PC-9 (cell line): ENCODE data around the gene SLC41A1. TPM values are rescaled to one million over a fixed set of nuclear protein-coding genes. Genes with fewer than 3 reads are reported as not detected.
A peak's percentile ranks its signal among the peaks of the same experiment; 100 is the strongest.

ENCODE experiments used
- Bru-seq: library from RNA; stranded (reverse); fragments of 400-500 nt; gene quantifications from one replicate; lab custom pipeline; 2021; lab: Mats Ljungman, UMichigan
- BruChase-seq, 2 experiments: library from RNA; stranded (reverse); fragments of 400-500 nt; gene quantifications; one replicate each; lab custom pipeline; 2021; lab: Mats Ljungman, UMichigan
- BruUV-seq: library from RNA; stranded (reverse); fragments of 400-500 nt; replicated peaks from 2 replicates; lab custom pipeline; 2021; lab: Mats Ljungman, UMichigan
- CTCF ChIA-PET: fragments of 300-600 bp; sonication (Branson Sonifier 250); formaldehyde crosslinking; loops from one replicate; lab custom pipeline; 2022; ENCODE audit warnings: antibody characterized with exemption; lab: Charles Lee
- POLR2A ChIA-PET: fragments of 300-600 bp; sonication (Branson Sonifier 250); formaldehyde crosslinking; loops from one replicate; lab custom pipeline; 2022; ENCODE audit warnings: antibody characterized with exemption; ENCODE audit not compliant: unreplicated experiment; lab: Charles Lee
- DNase-seq, 2 experiments: peaks; one replicate each; pipeline versions ENCODE4 v3.0.0 to v3.0.0-alpha.2; 2015 to 2022; ENCODE audit warnings: mixed read lengths in 1 of 2
- H2AFZ ChIP-seq: fragments of 200-600 bp; sonication (generic); 2 replicates; pipeline ENCODE4 v1.8.1; 2017; ENCODE audit warnings: antibody characterized with exemption
- H3F3A ChIP-seq: fragments of 200-600 bp; sonication (generic); 2 replicates; pipeline ENCODE4 v1.8.1; 2017; ENCODE audit warnings: antibody characterized with exemption, mild to moderate bottlenecking, low read depth; ENCODE audit not compliant: insufficient read depth
- H3K27ac ChIP-seq: fragments of 200-600 bp; sonication (generic); 2 replicates; pipeline ENCODE4 v1.6.1; 2016; ENCODE audit warnings: mixed run types
- H3K27me3 ChIP-seq: fragments of 200-600 bp; sonication (generic); 2 replicates; pipeline ENCODE4 v1.6.1; 2016; ENCODE audit warnings: low read depth, mixed run types; ENCODE audit not compliant: insufficient read depth
- H3K36me3 ChIP-seq: fragments of 200-600 bp; sonication (generic); 2 replicates; pipeline ENCODE4 v1.6.1; 2016; ENCODE audit warnings: low read depth, mixed run types
- H3K4me1 ChIP-seq: fragments of 200-600 bp; sonication (generic); replicated peaks from 2 replicates; pipeline ENCODE4 v1.6.1; 2016; ENCODE audit warnings: mixed run types; ENCODE audit not compliant: insufficient read depth
- H3K4me2 ChIP-seq: fragments of 200-600 bp; sonication (generic); 2 replicates; pipeline ENCODE4 v1.6.1; 2017; ENCODE audit warnings: mixed run types
- H3K4me3 ChIP-seq: fragments of 200-600 bp; sonication (generic); 2 replicates; pipeline ENCODE4 v1.6.1; 2016; ENCODE audit warnings: mixed run types
- H3K79me2 ChIP-seq: fragments of 200-600 bp; sonication (generic); 2 replicates; pipeline ENCODE4 v1.6.1; 2017; ENCODE audit warnings: low read depth, mixed run types
- H3K9me2 ChIP-seq: fragments of 200-600 bp; sonication (generic); 2 replicates; pipeline ENCODE4 v1.8.1; 2017; ENCODE audit warnings: mild to moderate bottlenecking; ENCODE audit not compliant: insufficient read depth
- H3K9me3 ChIP-seq: fragments of 200-600 bp; sonication (generic); 2 replicates; pipeline ENCODE4 v1.8.1; 2016; ENCODE audit warnings: low read depth; ENCODE audit not compliant: insufficient read depth
- H4K20me1 ChIP-seq: fragments of 200-600 bp; sonication (generic); 2 replicates; pipeline ENCODE4 v1.8.1; 2017; ENCODE audit not compliant: insufficient read depth
- CTCF ChIP-seq: fragments of 200-600 bp; sonication (generic); conservative IDR thresholded peaks from 2 replicates; pipeline ENCODE4 v1.6.1; 2017; ENCODE audit warnings: mixed run types, antibody characterized with exemption, mild to moderate bottlenecking, moderate library complexity
- EZH2 ChIP-seq: fragments of 200-600 bp; sonication (generic); IDR thresholded peaks from 2 replicates; pipeline ENCODE4 v1.8.0; 2017; ENCODE audit warnings: antibody characterized with exemption, low read depth
- intact Hi-C: fragments of 100-400 bp; cut with micrococcal nuclease; formaldehyde crosslinking; loops from one replicate; pipeline ENCODE4 v1.10.0; 2022; ENCODE audit not compliant: unreplicated experiment
- long read RNA-seq: library from polyadenylated mRNA; stranded (forward); transcript quantifications from one replicate; pipeline ENCODE4 v2.0.0, GENCODE V29; 2022
- total RNA-seq: library from RNA; stranded (reverse); gene quantifications from 2 replicates; pipeline ENCODE4 v1.2.3, GENCODE V29; 2021

The SLC41A1 gene
- total RNA-seq: 26.5 and 34.5 TPM in 2 replicates
- percentile 63 among the genes with signal in this experiment for Bru-seq, nascent RNA
- percentile 79 among the genes with signal in this experiment for BruChase-seq, experiment 1, labeled RNA remaining after a 2-hour chase
- BruChase-seq, experiment 2, labeled RNA remaining after a 6-hour chase: percentile 91 among the genes with signal in this experiment
- long read RNA-seq, full-length matches to known transcripts: 11 of 29 reads
- long read RNA-seq, partial matches to known transcripts: 2 of 29 reads
- long read RNA-seq, other reads (novel, unspliced or antisense): 16 of 29 reads

DNA sequence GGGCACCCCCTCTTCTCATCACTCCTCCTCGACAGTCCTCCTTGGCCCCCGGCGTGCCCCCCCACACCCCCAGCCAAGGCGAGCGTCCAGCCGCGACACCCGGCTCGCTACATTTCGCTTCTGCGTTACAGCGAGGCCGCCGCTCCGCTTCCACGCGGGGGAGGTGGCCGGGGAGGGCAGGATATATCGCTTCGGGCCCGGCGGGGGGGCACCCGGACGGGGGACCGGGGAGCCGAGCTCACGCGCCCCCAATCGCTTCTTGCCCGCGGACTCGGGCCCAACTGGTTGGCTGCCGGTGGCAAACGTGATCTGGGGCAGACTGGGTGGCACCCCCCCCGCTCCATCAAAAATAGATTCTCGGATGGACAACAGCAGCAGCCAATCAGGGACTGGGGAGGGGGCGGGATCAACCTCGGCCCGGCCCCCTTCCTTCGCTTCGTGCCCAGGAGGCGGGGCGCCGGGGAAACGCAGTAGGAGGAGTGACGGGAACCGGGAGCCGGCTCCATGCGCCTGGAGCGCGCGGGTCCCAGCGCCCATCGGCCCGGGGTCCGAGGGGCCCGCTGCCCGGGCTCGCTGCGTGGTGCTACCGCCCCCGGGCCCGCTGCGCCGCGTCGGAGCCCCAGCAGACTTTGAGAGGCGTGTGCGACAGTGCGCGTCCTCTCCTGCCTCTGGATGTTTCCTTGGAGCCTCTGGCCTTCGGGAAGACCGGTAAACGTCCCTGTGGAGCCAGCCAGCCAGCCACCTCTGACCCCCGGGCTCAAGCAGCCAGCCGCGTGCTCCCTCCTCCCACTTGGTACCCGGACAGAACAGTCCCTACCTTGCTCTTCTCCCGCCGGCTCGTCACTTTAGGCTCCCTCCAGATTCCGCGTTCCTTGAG lies at the start of gene SLC41A1:
SLC41A1 (minus strand) TSS at position 321 of the 877 bp plus-strand sequence. CDS start 2,757 bp downstream, outside the sequence.
- TF ChIP-seq EZH2: no peak
- no peak for TF ChIP-seq CTCF
- H3K4me2 ChIP-seq: peak within 1 kb of the TSS; percentile 87
- CTCF ChIA-PET: interaction anchor here (0.7 kb wide), 1 partner anchor 164 kb away, joined by 5 read pairs; no protein-coding TSS in a partner anchor
- no TSS peak for BruUV-seq
- H3K27me3 ChIP-seq: no peaks in the 10 kb centered on the region
- no peaks in the 10 kb centered on the region; the same call in 1 of the 2 replicates for H3K9me2 ChIP-seq
- H3K4me1 ChIP-seq: peaks cover 14% of the 10 kb centered on the region
- intact Hi-C loops: loop anchor here (1.0 to 5.0 kb wide), 3 partner anchors 64 to 94 kb away; no protein-coding TSS in a partner anchor
- H3K4me3 ChIP-seq: peak within 1 kb of the TSS; percentile 80
- peak within 1 kb of the TSS; percentile 32 for H3K27ac ChIP-seq
- peak within 1 kb of the TSS; percentile 97 for H2AFZ ChIP-seq
- peaks cover 9% of the 10 kb centered on the region; the same call in 1 of the 2 replicates for H3K36me3 ChIP-seq
- peak; percentile 78 to 89 for DNase-seq
- H3F3A ChIP-seq: no peaks in the 10 kb centered on the region
- H3K9me3 ChIP-seq: no peaks in the 10 kb centered on the region
- POLR2A ChIA-PET: no interaction called here
- H4K20me1 ChIP-seq: no peaks in the 10 kb centered on the region
- peaks cover 28% of the 10 kb centered on the region; the same call in 1 of the 2 replicates for H3K79me2 ChIP-seq

DNA sequence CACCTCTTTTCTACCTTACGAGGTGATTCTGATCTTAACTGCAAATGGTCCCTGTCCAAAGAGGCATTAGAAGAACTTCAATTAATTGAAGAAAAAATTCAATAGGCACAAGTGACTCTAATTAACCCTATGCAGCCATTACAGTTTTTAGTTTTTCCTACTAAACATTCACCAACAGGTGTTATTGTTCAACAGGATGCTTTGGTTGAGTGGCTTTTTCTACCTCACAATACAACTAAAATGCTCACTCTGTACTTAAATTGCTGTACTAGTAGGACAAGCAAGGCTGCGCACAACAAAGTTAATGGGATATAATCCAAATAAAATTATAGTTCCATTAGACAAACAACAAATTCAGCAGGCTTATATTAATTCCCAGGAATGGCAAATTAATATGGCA lies 48.5 kb upstream of the SLC41A1 start:
- Histone ChIP-seq H3K4me3 (no peak overlapping the region), H3K36me3 (no peaks in the 10 kb centered on the region), H4K20me1 (no peaks in the 10 kb centered on the region), H3K9me3 (no peaks in the 10 kb centered on the region), H3K27me3 (no peaks in the 10 kb centered on the region), H3K79me2 (no peaks in the 10 kb centered on the region), H3K27ac (no peak overlapping the region), H3F3A (no peaks in the 10 kb centered on the region), H3K4me1 (no peaks in the 10 kb centered on the region), H3K9me2 (0 out of 2 replicates have a peak, but pooled peaks cover 4% of the 10 kb centered on the region), H3K4me2 (no peak overlapping the region), H2AFZ (no peak overlapping the region)
- no peak for DNase-seq
- TF ChIP-seq CTCF (no peak), EZH2 (no peak)
- intact Hi-C loops: no loop called here
- BruUV-seq: no TSS peak
- CTCF ChIA-PET: no interaction called here
- POLR2A ChIA-PET: no interaction called here
